Measurements from ENCODE around the gene VSIG2. TPM values are rescaled to one million over a fixed set of nuclear protein-coding genes. Genes with fewer than 3 reads are reported as not detected.

VSIG2 gene
- total and polyA plus RNA-seq, 2 donors (not counting 1 experiment from before 2014, with no cell fraction given), result not detected

DNA sequence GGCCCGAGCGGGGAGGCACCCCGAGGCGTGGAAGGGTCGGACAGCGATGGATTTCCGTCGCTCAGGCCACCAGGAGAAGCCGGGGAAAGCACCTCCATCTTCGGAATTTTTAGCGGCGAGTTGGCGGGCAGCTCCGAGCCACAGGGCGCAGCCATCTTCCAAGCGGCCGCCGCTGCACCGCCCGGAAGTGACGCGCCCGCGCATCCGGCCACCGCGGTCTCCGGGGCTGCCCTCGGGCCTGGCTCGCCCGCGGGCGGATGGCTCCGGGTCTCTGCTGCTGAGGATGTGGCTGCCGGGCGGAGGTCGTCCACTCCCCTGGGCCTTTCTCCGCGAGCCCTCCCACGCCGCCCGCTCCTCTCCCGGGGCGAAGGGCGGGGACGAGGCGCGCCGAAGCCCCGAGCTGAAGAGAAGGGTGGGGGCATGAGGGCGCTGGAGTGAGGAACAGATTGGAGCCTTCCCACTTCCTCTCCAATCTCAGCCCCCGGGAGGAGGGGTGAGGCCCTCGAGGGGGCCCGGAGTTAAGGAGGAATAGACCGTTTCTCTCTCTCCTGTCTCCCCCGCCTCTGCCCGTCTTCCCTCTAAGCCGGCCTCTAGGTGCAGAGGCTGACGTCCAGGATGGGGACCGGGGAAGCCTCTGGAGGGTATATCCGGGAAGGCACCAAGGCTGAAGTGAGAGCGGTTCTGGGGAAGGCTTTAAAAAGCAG, 48.3 kb upstream of the VSIG2 start, which contains the start of gene MSANTD2:
TSS of gene MSANTD2 (minus strand) at position 181 of the 704 bp plus-strand sequence. CDS start at position 155, 26 bp downstream.
- Histone ChIP-seq H3K4me1 (ENCODE audit: control insufficient read depth, extremely low read depth, insufficient read depth, low read length) (peaks cover 11% of the 10 kb centered on the region), H2AFZ (ENCODE audit: low read length) (peak within 1 kb of the TSS; percentile 77)
- TF ChIP-seq, protein P1, sequence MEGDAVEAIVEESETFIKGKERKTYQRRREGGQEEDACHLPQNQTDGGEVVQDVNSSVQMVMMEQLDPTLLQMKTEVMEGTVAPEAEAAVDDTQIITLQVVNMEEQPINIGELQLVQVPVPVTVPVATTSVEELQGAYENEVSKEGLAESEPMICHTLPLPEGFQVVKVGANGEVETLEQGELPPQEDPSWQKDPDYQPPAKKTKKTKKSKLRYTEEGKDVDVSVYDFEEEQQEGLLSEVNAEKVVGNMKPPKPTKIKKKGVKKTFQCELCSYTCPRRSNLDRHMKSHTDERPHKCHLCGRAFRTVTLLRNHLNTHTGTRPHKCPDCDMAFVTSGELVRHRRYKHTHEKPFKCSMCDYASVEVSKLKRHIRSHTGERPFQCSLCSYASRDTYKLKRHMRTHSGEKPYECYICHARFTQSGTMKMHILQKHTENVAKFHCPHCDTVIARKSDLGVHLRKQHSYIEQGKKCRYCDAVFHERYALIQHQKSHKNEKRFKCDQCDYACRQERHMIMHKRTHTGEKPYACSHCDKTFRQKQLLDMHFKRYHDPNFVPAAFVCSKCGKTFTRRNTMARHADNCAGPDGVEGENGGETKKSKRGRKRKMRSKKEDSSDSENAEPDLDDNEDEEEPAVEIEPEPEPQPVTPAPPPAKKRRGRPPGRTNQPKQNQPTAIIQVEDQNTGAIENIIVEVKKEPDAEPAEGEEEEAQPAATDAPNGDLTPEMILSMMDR (conservative IDR thresholded peaks at IDR 0.05 in 1 of 2, IDR thresholded peaks at IDR 0.05 in 1 of 2; ENCODE audit: low read depth in 1 of 2, low read length in 2 of 2), result no peak
- no peak for TF ChIP-seq EZH2 (IDR thresholded peaks at IDR 0.05; ENCODE audit: low read length, missing control alignments)

DNA sequence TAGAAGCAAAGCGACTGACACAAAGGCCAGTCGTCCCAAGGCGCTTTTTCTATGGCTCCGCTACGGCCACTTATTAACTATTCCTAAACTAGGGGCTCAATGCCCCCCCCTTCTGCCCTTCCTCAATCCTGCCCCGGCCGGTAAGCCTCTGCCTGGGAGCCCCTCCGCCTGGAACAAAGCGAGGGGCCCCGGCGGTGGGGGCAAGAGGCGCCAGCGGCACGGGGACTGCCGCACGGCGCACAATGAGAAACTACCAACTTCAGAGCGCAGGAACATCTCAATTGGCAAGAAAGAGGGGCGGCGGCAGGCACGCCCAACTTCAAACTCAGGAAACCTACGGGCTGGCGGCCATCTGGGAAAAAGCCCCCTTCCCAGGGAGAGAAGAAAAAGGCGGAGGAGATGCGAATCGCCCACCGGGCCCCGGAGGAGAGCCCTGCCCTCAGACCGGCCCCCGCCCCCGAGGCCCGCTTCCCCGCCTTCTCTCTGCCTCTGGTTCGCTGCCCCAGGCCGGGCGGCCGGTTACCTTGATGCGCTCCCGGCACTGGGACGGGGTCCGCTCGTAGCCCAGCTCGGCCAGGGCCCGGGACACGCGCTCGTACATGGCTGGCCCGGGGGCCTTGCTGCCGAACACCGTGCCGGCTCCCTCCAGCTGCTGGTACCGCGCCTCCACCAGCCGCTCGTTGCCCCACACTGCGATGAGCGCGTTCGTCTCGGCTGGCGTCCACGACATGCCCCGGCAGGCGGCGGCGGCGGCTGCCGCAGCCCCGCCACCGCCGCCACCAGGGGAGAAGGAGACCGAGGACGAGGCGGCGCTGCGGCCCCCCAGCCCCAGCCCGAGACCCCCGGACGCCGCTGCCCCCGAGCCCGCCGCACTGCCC, 47.5 kb upstream of the VSIG2 start:
- Histone ChIP-seq H3K4me3 (replicated peaks in 1 of 4; ENCODE audit: control extremely low read depth in 1 of 4, insufficient read depth in 1 of 4, low read depth in 3 of 4, low read length in 4 of 4) (peak overlapping the region; percentile 60 to 94 (median 88)), H3K9me3 (ENCODE audit: control insufficient read depth, insufficient read depth, low read depth, low read length) (no peaks in the 10 kb centered on the region), H3K4me1 (ENCODE audit: control insufficient read depth, extremely low read depth, insufficient read depth, low read length) (peaks cover 11% of the 10 kb centered on the region), H3K27ac (ENCODE audit: insufficient read depth, low read length) (peak overlapping the region; percentile 99), H4K20me1 (ENCODE audit: control insufficient read depth, extremely low read depth, insufficient read depth, low read length) (no peaks in the 10 kb centered on the region), H3K36me3 (ENCODE audit: control insufficient read depth, insufficient read depth, low read length) (no peaks in the 10 kb centered on the region), H3K79me2 (ENCODE audit: control insufficient read depth, insufficient read depth, low read length) (peaks cover 52% of the 10 kb centered on the region), H3K4me2 (ENCODE audit: extremely low read depth, insufficient read depth, low read length) (peak overlapping the region; percentile 93), H3K9ac (ENCODE audit: insufficient read depth, low read length) (peak overlapping the region; percentile 100), H2AFZ (ENCODE audit: low read length) (peak overlapping the region; percentile 77), H3K27me3 (ENCODE audit: control insufficient read depth, insufficient read depth, low read length) (no peaks in the 10 kb centered on the region)
- TF ChIP-seq EZH2 (IDR thresholded peaks at IDR 0.05; ENCODE audit: low read length, missing control alignments), result no peak
- TF ChIP-seq, protein P1 (conservative IDR thresholded peaks at IDR 0.05 in 1 of 2, IDR thresholded peaks at IDR 0.05 in 1 of 2; ENCODE audit: low read depth in 1 of 2, low read length in 2 of 2), result no peak
- peak; percentile 21 to 25 for DNase-seq (ENCODE audit: low read depth in 2 of 2)

More for the DNA sequence above, 48.3 kb upstream of the VSIG2 start, which contains the start of gene MSANTD2:
- Histone ChIP-seq H3K4me3 (replicated peaks in 1 of 4; ENCODE audit: control extremely low read depth in 1 of 4, insufficient read depth in 1 of 4, low read depth in 3 of 4, low read length in 4 of 4) (peak within 1 kb of the TSS; percentile 60 to 94 (median 89)), H3K4me2 (ENCODE audit: extremely low read depth, insufficient read depth, low read length) (peak within 1 kb of the TSS; percentile 93), H3K79me2 (ENCODE audit: control insufficient read depth, insufficient read depth, low read length) (peaks cover 46% of the 10 kb centered on the region), H3K9ac (ENCODE audit: insufficient read depth, low read length) (peak within 1 kb of the TSS; percentile 100), H3K27me3 (ENCODE audit: control insufficient read depth, insufficient read depth, low read length) (no peaks in the 10 kb centered on the region), H3K9me3 (ENCODE audit: control insufficient read depth, insufficient read depth, low read depth, low read length) (no peaks in the 10 kb centered on the region), H4K20me1 (ENCODE audit: control insufficient read depth, extremely low read depth, insufficient read depth, low read length) (no peaks in the 10 kb centered on the region), H3K36me3 (ENCODE audit: control insufficient read depth, insufficient read depth, low read length) (no peaks in the 10 kb centered on the region), H3K27ac (ENCODE audit: insufficient read depth, low read length) (peak within 1 kb of the TSS; percentile 99)
- DNase-seq (ENCODE audit: low read depth in 2 of 2), result peak; percentile 82 to 86

DNA sequence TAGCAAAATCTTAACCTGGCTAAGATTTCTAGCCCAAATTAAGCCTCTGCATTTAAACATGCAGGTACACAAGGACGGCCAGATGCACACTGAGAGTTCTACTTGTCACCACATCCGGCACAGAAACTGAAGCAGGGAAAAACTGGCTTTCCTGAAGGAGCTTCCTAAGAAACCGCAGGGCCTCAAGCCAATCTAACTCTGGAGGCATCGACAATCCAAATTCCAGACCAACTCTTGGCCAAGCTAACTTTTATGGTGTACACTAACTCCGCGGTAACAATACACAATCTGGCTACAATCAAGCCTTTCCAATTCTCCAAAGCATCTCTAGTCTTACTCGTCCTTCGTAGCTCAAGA, 46.9 kb upstream of the VSIG2 start:
- peaks cover 57% of the 10 kb centered on the region for H3K79me2 ChIP-seq (ENCODE audit: control insufficient read depth, insufficient read depth, low read length)
- H4K20me1 ChIP-seq (ENCODE audit: control insufficient read depth, extremely low read depth, insufficient read depth, low read length), result peaks cover under 1% of the 10 kb centered on the region
- H3K9me3 ChIP-seq (ENCODE audit: control insufficient read depth, insufficient read depth, low read depth, low read length), result no peaks in the 10 kb centered on the region
- H3K27me3 ChIP-seq (ENCODE audit: control insufficient read depth, insufficient read depth, low read length), result no peaks in the 10 kb centered on the region
- peak overlapping the region; percentile 93 for H3K4me2 ChIP-seq (ENCODE audit: extremely low read depth, insufficient read depth, low read length)
- H2AFZ ChIP-seq (ENCODE audit: low read length), result peak overlapping the region; percentile 45
- H3K27ac ChIP-seq (ENCODE audit: insufficient read depth, low read length), result peak overlapping the region; percentile 99
- peak; percentile 72 to 83 for DNase-seq (ENCODE audit: low read depth in 2 of 2)
- H3K4me1 ChIP-seq (ENCODE audit: control insufficient read depth, extremely low read depth, insufficient read depth, low read length), result peaks cover 11% of the 10 kb centered on the region
- H3K4me3 ChIP-seq (replicated peaks in 1 of 4; ENCODE audit: control extremely low read depth in 1 of 4, insufficient read depth in 1 of 4, low read depth in 3 of 4, low read length in 4 of 4), result peak overlapping the region; percentile 60 to 94 (median 88)
- TF ChIP-seq, protein P1 (conservative IDR thresholded peaks at IDR 0.05 in 1 of 2, IDR thresholded peaks at IDR 0.05 in 1 of 2; ENCODE audit: low read depth in 1 of 2, low read length in 2 of 2), result no peak
- TF ChIP-seq EZH2 (IDR thresholded peaks at IDR 0.05; ENCODE audit: low read length, missing control alignments), result no peak
- H3K9ac ChIP-seq (ENCODE audit: insufficient read depth, low read length), result peak overlapping the region; percentile 100
- no peaks in the 10 kb centered on the region for H3K36me3 ChIP-seq (ENCODE audit: control insufficient read depth, insufficient read depth, low read length)

Measured in fibroblast of lung (primary cell).